HUES48 (cell line): Measurements from ENCODE around the gene F8.
"Not testable (repeated sequence)": the region's sequence is repeated elsewhere in the genome, so short reads cannot be mapped to it uniquely, and the experiment has no call there.

Source experiments
- H3K27ac ChIP-seq: one replicate; pipeline ENCODE4 v1.7.0; 2013; ENCODE audit warnings: low read depth, low read length, inconsistent platforms
- H3K27me3 ChIP-seq: 2 replicates; pipeline ENCODE4 v1.6.1; 2013; ENCODE audit warnings: mild to moderate bottlenecking, low read length; ENCODE audit not compliant: control insufficient read depth, insufficient read depth
- H3K36me3 ChIP-seq: 2 replicates; pipeline ENCODE4 v1.6.1; 2013; ENCODE audit warnings: low read length; ENCODE audit not compliant: control insufficient read depth, insufficient read depth
- H3K4me1 ChIP-seq: 2 replicates; pipeline ENCODE4 v1.6.1; 2013; ENCODE audit warnings: mild to moderate bottlenecking, low read length; ENCODE audit not compliant: control insufficient read depth, insufficient read depth
- H3K4me3 ChIP-seq: 2 replicates; pipeline ENCODE4 v1.5.1; 2013; ENCODE audit warnings: mild to moderate bottlenecking, low read depth, low read length
- H3K9ac ChIP-seq: 2 replicates; pipeline ENCODE4 v1.6.1; 2013; ENCODE audit warnings: mild to moderate bottlenecking, low read depth, low read length, moderate library complexity
- H3K9me3 ChIP-seq: 2 replicates; pipeline ENCODE4 v1.6.1; 2013; ENCODE audit warnings: low read length; ENCODE audit not compliant: control insufficient read depth, insufficient read depth

Gene F8

GRCh38 chrX:154884069-154884468 lies 138.5 kb downstream of the F8 start:
- peaks cover 15% of the 10 kb centered on the region; the same call in 1 of the 2 replicates for H3K9me3 ChIP-seq
- not testable (repeated sequence) for H3K4me3 ChIP-seq, H3K27me3 ChIP-seq

GRCh38 chrX:154873329-154873728 lies 149.2 kb downstream of the F8 start:
- Histone ChIP-seq H3K27me3 (no peaks in the 10 kb centered on the region), H3K9me3 (peaks cover 23% of the 10 kb centered on the region), H3K9ac (no peak overlapping the region), H3K27ac (no peak overlapping the region), H3K4me1 (no peaks in the 10 kb centered on the region), H3K36me3 (no peaks in the 10 kb centered on the region), H3K4me3 (no peak overlapping the region)

More at GRCh38 chrX:154884069-154884468, 138.5 kb downstream of the F8 start:
- H3K27ac ChIP-seq, H3K4me1 ChIP-seq, H3K9ac ChIP-seq, H3K36me3 ChIP-seq: not testable (repeated sequence)

- not testable (repeated sequence) for H3K4me3 ChIP-seq, H3K27ac ChIP-seq, H3K36me3 ChIP-seq, H3K27me3 ChIP-seq, H3K9ac ChIP-seq, H3K4me1 ChIP-seq
- H3K9me3 ChIP-seq: peaks cover 28% of the 10 kb centered on the region
Observed at GRCh38 chrX:154868522-154868921, 154.0 kb downstream of the F8 start.

- Histone ChIP-seq H3K9me3 (peaks cover 45% of the 10 kb centered on the region), H3K36me3 (no peaks in the 10 kb centered on the region), H3K27me3 (no peaks in the 10 kb centered on the region), H3K27ac (no peak overlapping the region), H3K4me3 (no peak overlapping the region), H3K9ac (no peak overlapping the region), H3K4me1 (no peaks in the 10 kb centered on the region)
Observed at GRCh38 chrX:154855256-154855655, 167.3 kb downstream of the F8 start.

- peaks cover 37% of the 10 kb centered on the region for H3K9me3 ChIP-seq
- no peaks in the 10 kb centered on the region for H3K27me3 ChIP-seq
- no peak overlapping the region for H3K27ac ChIP-seq
- no peak overlapping the region for H3K9ac ChIP-seq
- no peaks in the 10 kb centered on the region for H3K4me1 ChIP-seq
- no peaks in the 10 kb centered on the region for H3K36me3 ChIP-seq
- H3K4me3 ChIP-seq: no peak overlapping the region
Observed at GRCh38 chrX:154850957-154851611, 171.4 kb downstream of the F8 start.

GRCh38 chrX:154840856-154841255 lies 181.7 kb downstream of the F8 start:
- H3K9me3 ChIP-seq: peaks cover 37% of the 10 kb centered on the region
- H3K36me3 ChIP-seq: no peaks in the 10 kb centered on the region
- H3K9ac ChIP-seq: no peak overlapping the region
- H3K4me3 ChIP-seq: no peak overlapping the region
- H3K27ac ChIP-seq: no peak overlapping the region
- no peaks in the 10 kb centered on the region for H3K4me1 ChIP-seq
- H3K27me3 ChIP-seq: no peaks in the 10 kb centered on the region

- no peak overlapping the region for H3K27ac ChIP-seq
- H3K4me1 ChIP-seq: no peaks in the 10 kb centered on the region
- H3K9me3 ChIP-seq: peaks cover 53% of the 10 kb centered on the region
- no peak overlapping the region for H3K9ac ChIP-seq
- H3K4me3 ChIP-seq: no peak overlapping the region
- H3K36me3 ChIP-seq: no peaks in the 10 kb centered on the region
- no peaks in the 10 kb centered on the region for H3K27me3 ChIP-seq
Observed at GRCh38 chrX:154836163-154836562, 186.4 kb downstream of the F8 start.

- H3K4me3 ChIP-seq: no peak within 1 kb of the TSS
- no peaks in the 10 kb centered on the region for H3K27me3 ChIP-seq
- peaks cover 44% of the 10 kb centered on the region for H3K9me3 ChIP-seq
- H3K9ac ChIP-seq: no peak within 1 kb of the TSS
- no peaks in the 10 kb centered on the region for H3K36me3 ChIP-seq
- no peak within 1 kb of the TSS for H3K27ac ChIP-seq
- H3K4me1 ChIP-seq: no peaks in the 10 kb centered on the region
Observed at GRCh38 chrX:154834562-154834961, 188.0 kb downstream of the F8 start, which contains the start of gene SMIM9. TSS of gene SMIM9 (minus strand) at chrX:154834662. CDS start at chrX:154830856, 3,806 bp downstream.

- Histone ChIP-seq H3K36me3 (no peaks in the 10 kb centered on the region), H3K4me1 (no peaks in the 10 kb centered on the region), H3K9ac (no peak overlapping the region), H3K9me3 (peaks cover 48% of the 10 kb centered on the region), H3K4me3 (no peak overlapping the region), H3K27me3 (no peaks in the 10 kb centered on the region), H3K27ac (no peak overlapping the region)
Observed at GRCh38 chrX:154833746-154834274, 188.7 kb downstream of the F8 start.

GRCh38 chrX:154829926-154830442 lies 192.5 kb downstream of the F8 start:
- H3K4me3 ChIP-seq: no peak overlapping the region
- H3K36me3 ChIP-seq: no peaks in the 10 kb centered on the region
- no peak overlapping the region for H3K27ac ChIP-seq
- no peak overlapping the region for H3K9ac ChIP-seq
- peaks cover 49% of the 10 kb centered on the region for H3K9me3 ChIP-seq
- no peaks in the 10 kb centered on the region for H3K27me3 ChIP-seq
- H3K4me1 ChIP-seq: no peaks in the 10 kb centered on the region

GRCh38 chrX:154829134-154829533 lies 193.4 kb downstream of the F8 start:
- Histone ChIP-seq H3K9ac (no peak overlapping the region), H3K4me1 (no peaks in the 10 kb centered on the region), H3K27ac (no peak overlapping the region), H3K27me3 (no peaks in the 10 kb centered on the region), H3K9me3 (peaks cover 48% of the 10 kb centered on the region), H3K4me3 (no peak overlapping the region), H3K36me3 (no peaks in the 10 kb centered on the region)
